GOT3 (cell line): ENCODE results near the gene CDK5RAP3.
"Not testable (repeated sequence)": the region's sequence is repeated elsewhere in the genome, so short reads cannot be mapped to it uniquely, and the experiment has no call there.

ENCODE experiments used
- DNase-seq: peaks from one replicate; lab custom pipeline; 2025; ENCODE audit warnings: mixed read lengths; lab: John Stamatoyannopoulos, UW

Gene CDK5RAP3

DNA sequence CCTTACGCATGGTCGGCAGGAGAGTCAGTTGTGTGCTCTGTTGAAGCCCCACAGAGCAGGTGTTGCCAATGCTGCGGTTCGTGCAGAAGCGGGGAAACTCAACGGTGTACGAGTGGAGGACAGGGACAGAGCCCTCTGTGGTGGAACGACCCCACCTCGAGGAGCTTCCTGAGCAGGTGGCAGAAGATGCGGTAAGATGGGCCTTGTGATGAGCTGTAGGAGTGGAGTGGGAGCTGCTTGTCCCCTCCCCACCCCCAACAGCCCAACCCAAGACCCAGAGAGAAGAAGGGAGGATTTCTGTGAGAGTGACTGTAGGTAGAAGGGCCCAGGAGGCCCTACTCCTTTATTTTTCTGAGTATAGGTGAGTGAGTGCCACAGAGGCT lies 4.9 kb downstream of the CDK5RAP3 start:
- no peak for DNase-seq

DNA sequence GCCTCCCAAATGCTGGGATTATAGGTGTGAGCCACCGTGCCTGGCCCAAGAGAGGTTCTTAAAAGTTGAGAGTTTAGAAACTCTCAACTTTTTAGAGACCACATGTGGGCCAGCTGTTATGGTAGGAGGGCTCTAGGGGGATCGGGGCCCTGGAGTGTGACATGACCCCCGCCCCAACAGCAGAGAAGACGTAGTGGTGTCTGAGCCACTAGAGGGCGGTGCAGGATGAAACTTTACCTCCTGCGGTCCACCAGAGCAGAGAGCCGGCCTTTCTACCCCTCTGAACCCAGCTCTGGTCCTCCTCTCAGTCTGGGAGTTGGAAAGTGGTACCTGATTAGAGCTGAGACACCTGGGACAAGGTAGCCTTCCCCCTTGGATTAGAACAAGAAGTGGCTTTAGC lies 7.4 kb downstream of the CDK5RAP3 start:
- no peak for DNase-seq

DNA sequence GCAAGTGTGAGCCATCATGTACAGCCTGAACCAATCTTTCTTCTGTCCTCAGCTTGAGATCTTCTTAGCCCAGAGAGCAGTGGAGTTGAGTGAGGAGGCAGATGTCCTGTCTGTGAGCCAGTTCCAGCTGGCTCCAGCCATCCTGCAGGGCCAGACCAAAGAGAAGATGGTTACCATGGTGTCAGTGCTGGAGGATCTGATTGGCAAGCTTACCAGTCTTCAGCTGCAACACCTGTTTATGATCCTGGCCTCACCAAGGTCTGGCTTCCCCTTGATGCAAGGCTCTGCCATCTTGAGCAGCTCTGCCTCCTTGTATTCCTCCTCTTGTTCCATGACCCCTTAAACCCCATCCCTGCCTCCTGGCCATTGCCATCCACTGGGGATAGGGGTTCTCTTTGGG lies 9.6 kb downstream of the CDK5RAP3 start:
- no peak for DNase-seq

GRCh38 chr17:47981462-47981861 lies 10.5 kb downstream of the CDK5RAP3 start:
- DNase-seq, result no peak

GRCh38 chr17:47982091-47982617 lies 11.2 kb downstream of the CDK5RAP3 start:
- DNase-seq, result no peak

DNA sequence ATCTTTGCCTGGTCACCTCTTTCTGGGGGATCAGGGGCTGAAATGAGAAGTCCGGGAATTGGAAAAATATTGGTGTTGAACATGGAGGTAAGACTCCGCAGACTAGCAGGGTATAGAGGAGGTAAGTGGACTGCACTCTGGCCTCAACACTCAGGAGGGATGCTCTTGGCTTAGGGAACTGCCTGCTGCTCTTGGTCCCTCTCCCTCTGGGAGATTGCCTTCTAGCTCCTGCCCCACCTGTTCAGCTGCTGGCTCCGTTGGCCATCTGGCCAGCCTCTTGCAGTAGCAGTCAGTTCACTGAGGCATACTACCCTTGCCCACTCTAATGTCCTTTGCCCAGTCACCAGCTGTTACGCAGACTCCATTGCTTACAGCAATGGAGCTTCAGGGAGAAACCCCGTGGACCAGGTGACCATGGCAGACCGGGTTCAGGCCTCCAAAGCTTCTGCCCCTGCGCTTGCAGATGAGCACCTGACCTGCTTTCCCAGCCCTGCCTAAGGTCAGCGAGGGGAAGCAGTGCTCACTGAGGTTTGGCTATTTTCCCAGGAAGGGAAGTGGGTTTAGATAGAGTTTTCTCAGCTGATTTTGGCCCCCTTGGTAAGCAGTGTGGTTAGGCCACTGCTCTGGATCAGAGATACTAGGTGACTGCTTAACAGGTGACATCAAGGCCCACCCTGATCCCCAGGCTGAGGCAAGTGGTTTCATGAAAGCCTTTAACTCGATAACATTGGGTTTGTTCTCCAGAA lies 11.9 kb downstream of the CDK5RAP3 start:
- no peak for DNase-seq

DNA sequence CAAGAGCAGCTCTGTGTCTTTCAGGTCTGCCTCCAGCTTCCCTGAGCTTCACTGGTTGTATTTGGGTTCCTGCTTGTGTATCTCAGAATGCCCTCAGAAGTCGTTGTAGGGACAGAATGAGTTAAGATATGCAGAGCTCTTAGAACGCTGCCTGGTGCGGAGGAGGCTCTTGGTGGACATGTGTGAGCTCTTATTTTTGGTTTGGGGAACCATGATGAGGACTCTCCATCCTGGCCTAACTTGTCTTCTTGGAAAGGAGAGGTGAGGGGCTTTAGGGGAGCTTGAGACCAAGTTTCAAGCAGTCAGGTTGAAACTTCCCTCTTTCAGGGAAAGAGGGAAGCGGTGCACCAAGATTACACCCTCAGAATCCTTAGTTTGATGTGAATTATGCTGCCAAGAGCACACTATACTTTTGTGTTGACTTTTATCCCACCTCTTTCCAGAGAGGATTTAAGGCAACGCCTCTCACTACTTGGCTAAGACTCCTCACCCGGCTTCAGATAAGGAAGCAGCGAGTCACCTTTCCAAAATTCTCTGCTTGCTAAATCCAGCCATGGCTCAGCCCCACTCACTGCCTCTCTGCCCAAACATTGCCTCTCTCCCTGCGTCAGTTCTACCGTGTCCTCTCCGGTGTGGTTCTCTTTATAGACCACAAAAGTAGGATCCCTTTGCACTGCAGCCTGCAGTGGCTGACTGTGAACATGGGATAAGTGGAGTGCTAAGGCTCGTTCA lies 12.7 kb downstream of the CDK5RAP3 start:
- DNase-seq, result no peak

DNA sequence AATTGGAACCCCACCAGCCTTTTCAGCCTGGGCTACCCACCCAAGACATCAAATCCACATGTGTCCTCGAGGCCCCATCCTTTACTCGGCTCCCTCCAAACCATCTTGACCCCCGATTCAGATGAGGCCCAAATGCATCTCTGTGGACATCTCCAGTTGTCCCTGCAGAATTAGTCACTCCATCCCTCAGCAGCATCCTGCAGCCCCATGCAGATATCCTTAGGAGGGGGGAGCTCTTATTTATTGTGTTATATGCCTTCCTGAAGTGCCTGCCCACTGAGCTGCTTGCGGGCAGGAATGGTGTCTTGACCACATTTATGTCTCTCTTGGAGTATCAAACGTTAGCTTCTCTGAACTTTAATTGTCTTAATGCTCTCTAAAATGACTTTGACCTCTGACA lies 15.6 kb downstream of the CDK5RAP3 start:
- DNase-seq, result no peak

GRCh38 chr17:47987240-47987835 lies 16.4 kb downstream of the CDK5RAP3 start:
- DNase-seq, result no peak

- not testable (repeated sequence) for DNase-seq
Measured at GRCh38 chr17:47988445-47988844, 17.5 kb downstream of the CDK5RAP3 start.

- no peak for DNase-seq
Measured at GRCh38 chr17:47989159-47989558, 18.2 kb downstream of the CDK5RAP3 start.

DNA sequence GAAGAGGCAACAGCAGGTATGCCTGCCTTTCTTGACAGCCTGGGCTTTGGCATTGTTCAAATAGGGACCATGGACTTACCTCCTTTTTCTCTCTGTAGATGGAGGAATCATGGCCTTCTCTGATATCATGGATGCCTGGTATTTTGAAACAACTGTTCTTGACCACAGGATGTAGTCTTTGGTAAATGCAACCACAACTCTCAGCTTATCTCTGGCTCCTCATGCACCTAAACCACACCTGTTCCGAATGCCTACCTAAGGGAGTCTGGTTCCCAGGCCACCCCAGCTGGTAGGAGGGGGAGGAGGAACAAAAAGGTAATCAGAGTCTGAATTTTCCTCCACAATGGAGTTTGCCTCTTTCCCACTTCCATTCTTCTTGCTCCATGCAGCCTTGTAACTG lies 18.8 kb downstream of the CDK5RAP3 start:
- no peak for DNase-seq

DNA sequence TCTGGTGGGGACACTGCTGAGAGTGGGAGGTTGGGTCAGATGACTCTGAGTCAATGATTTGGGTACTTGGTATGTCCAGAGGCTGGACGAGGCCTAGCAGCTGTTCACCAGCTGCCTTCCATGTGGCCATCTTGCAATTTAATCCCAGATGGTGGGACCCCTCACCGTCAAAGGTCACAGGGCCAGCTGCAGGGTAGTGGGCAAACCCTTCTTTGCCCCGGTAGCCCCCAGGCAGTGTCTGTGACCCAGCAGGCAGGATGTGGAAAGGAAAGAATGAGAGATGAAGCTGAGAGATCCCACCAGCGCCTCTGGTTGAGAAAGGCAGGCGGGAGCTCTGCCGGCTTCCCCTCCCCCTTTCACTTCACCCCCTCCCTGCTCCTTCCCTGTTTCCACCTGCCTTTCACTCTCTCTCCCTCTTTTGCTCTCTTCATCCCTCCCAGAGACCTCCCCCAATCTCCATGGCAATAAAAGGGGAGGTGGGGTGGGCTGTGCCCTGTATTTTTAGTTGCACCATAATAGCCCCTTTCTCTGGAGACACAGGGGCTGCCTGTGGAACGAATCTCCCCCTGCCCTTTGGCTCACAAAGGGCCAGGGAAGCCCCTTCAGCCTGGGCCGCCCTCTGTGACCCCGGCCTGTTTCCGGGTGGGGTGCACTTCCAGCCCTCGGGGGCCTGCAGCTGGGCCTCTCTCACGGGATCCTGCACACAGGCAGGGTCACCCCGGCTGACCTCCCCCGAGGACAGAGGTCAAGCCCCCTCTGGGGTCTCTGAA lies 20.2 kb downstream of the CDK5RAP3 start:
- DNase-seq, result no peak

DNA sequence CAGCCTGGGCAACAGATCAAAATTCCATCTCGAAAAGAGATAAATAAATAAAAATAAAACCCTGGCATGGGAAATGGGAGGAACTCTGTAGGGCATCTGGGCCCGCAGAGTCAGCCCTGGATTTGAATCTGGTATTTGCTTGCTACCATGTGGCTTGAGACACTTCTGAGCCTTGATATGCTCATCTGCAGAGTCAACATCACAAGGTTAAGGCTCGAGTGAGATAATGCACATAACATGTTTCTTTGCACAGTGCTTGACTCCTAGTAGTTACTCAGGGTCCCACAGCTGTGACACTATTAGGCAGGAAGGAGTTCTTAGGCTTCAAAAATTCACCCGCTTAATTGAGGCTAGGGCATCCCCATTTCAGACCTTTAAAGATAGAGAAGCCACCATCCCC lies 21.3 kb downstream of the CDK5RAP3 start:
- DNase-seq, result no peak

DNA sequence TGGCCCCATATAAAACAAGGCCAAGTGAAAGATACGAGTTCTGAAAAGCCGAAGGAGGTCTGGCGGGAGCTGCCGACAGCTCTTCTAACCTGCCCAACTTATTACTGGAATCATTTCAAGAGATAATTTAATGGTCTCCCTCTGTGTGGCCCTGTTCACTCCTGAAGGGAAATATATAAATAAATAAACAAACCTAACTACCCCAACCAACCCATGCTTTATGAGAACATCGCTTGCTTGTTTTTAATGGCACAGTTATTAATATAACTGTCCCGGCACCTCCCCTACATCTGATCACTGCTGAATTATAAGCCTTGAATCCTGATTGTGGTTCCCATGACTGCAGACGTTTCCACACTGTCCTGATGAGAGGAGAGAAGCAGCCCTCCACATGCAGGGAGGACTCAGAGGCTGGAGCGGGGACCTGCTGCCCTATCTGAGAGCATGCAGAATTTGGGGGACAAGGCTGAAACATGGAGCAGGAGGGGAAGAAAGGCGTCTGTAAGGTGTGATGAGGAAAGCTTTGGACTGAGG lies 22.2 kb downstream of the CDK5RAP3 start:
- DNase-seq, result no peak

DNA sequence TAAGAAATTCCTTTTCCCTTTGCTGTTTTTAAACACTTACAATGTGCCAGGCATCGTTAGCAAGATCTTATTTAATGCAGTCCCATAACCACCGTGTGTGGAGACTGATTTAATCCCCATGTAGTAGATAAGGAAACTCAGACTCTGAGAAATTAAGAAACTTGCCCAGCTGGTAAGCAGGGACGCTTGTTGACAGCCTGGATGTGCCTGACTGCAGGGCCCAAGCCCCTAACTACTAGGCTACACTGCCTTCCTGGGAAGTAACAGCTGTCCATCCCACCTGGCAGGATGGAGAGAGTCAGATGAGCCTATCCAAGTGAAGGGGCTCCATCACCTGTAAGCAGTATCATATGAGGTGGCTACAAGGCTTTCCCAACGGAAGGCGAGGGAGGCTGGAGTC lies 23.1 kb downstream of the CDK5RAP3 start:
- DNase-seq, result no peak

DNA sequence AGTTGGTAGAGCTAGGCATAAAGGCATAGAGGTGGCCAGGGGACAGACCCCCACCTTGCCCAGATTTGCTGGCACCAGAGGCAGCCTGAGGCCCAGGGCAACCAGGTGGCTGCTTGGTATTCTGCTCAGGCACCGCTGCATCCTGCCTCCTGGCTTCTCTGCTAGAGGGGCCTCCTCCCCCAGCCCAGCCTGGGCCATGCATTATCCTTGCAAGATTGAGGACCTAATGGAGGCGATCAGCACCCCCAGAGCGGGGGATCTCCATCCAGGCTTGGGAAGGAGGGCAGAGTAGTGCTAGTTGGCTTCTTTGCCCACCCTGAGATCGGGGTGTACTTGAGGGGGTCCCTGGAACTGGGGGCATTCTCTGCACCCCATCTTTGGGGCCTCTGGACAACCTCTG lies 23.8 kb downstream of the CDK5RAP3 start:
- no peak for DNase-seq

GRCh38 chr17:47995241-47995935 lies 24.5 kb downstream of the CDK5RAP3 start:
- no peak for DNase-seq

- DNase-seq, result no peak
Measured at GRCh38 chr17:47996201-47996600, 25.3 kb downstream of the CDK5RAP3 start.

DNA sequence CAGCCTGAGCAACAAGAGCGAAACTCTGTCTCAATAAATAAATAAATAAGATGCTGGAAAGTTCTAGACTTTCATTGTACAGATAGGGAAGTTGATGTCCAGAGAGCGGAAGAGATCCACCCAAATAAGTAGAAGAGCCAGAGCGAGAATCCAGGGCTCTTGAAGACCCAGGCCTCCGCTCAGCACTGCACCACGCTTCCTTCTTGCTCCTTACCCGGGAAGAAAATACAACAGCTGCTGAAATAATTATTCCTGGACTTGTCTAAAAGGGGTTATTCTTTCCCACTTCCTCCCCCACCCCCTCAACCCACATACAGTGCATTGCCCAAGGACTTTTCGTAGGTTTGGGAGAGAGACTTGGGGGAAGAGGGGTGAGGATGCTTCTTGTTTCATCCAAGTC lies 26.7 kb downstream of the CDK5RAP3 start:
- DNase-seq, result no peak

GRCh38 chr17:47998044-47998443 lies 27.1 kb downstream of the CDK5RAP3 start:
- no peak for DNase-seq
